GM12801 (cell line): ENCODE data around the gene LACRT.

Experiments
- TF ChIP-seq, protein P1 (sequence below): IDR thresholded peaks from one replicate; pipeline ENCODE4 v1.5.1; 2011; ENCODE audit warnings: control low read depth; ENCODE audit not compliant: insufficient read length; ENCODE audit errors: extremely low read depth

Gene LACRT

DNA sequence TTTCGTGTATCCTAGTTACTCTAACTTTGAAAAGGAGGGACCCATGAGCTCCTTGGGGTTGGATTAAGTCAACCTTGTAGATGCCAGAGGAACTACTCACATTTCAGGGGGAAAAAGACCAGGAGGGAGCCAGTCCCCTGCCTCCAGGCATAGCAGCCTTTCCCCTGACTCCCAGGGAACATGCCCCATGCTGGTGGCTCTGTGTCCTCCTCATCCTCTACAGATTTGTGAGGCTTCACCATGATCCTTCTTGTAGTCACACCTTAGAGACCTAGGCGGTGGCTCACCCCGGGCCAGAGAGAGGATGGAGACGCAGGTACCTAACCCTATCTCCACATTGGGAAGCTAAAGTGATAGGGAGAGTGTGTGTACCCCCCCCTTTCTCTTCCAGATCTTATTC, 30.3 kb downstream of the LACRT start:
- TF ChIP-seq, protein P1, sequence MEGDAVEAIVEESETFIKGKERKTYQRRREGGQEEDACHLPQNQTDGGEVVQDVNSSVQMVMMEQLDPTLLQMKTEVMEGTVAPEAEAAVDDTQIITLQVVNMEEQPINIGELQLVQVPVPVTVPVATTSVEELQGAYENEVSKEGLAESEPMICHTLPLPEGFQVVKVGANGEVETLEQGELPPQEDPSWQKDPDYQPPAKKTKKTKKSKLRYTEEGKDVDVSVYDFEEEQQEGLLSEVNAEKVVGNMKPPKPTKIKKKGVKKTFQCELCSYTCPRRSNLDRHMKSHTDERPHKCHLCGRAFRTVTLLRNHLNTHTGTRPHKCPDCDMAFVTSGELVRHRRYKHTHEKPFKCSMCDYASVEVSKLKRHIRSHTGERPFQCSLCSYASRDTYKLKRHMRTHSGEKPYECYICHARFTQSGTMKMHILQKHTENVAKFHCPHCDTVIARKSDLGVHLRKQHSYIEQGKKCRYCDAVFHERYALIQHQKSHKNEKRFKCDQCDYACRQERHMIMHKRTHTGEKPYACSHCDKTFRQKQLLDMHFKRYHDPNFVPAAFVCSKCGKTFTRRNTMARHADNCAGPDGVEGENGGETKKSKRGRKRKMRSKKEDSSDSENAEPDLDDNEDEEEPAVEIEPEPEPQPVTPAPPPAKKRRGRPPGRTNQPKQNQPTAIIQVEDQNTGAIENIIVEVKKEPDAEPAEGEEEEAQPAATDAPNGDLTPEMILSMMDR, result no peak

DNA sequence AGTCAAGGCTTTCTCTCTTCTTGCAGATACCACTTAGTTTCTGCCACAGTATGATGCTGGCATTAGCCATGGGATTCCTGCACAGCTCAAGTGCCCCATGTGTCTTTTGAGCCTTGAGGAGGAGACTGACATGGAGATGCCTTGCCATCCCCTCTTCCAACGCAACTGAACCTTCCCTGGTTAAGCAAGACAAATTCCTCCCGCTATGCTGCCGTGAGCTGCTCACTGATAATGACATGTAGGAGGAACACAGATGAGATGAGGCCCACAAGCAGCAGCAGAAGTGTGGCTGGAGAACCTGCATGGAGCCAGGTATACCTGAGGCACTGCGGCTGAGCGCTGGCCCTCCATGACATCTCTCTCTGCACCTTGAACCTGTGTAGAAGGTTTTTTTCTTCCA, 30.8 kb downstream of the LACRT start:
- TF ChIP-seq, protein P1, result no peak

DNA sequence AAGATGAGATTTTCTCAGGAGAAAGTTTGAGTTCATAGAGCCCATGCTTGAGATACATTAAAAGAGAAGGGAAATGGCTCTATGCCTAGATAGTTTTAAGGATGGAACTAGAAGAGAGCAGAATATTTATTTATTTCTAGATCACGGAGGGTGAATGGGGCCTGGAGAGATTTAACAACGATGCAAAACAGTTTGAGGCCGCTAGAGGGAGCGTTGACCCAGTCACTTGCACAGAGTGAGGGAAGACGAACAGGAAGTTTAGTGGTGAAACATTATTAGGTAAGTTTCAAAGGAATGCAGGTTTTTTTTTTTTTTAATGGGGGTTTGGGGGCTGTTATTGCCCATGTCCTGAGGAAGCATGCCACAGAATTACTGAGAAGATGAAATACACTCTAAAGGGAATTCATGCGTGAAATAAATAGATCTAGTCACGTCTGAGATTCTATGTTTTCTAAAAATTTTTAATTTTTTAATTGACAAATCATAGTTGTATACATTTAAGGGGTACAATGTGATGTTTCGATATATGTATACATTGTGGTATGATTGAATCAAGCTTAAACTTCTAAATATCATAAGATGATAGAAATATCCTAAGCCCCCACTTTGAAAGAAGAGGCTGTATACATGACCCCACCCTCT, 31.4 kb downstream of the LACRT start:
- TF ChIP-seq, protein P1, result no peak

DNA sequence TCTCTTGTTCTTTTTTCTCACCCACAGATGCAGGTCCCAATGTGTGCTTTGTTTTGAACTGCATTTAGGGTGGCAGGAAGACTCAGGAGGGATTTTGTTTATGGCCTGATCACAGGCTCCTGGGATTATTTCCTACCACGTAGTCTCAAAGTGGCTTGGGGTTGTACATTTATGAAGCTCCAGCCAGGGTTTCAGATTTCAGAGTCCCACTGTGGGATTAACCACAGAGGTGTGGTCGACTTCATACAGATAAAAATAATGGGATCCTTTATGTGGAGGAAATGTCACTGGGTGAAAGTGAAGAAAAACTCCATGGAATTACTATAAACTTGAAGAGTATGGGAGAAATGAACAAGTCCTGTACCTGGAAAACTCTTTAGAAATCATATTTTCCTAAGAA, 32.0 kb downstream of the LACRT start:
- TF ChIP-seq, protein P1, result no peak

DNA sequence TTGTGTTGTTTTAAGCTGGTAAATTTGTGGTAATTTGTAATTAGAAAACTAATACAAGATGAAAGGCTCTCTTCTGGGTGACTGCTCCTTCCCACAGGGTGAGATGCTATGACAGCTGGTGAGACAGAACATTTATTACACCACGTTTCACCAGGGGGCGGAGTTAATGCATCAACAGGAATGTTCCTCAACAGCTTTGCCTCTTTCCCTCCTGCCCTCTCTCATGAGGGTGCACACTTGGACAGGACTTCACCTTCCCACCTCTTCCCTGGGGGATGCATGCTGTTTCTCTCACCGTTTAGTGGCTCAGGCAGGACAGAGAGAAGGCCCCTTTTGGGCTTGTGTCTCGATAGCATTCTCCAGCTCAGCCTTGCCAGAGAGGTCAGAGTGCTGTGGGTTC, 32.9 kb downstream of the LACRT start:
- TF ChIP-seq, protein P1, result no peak

DNA sequence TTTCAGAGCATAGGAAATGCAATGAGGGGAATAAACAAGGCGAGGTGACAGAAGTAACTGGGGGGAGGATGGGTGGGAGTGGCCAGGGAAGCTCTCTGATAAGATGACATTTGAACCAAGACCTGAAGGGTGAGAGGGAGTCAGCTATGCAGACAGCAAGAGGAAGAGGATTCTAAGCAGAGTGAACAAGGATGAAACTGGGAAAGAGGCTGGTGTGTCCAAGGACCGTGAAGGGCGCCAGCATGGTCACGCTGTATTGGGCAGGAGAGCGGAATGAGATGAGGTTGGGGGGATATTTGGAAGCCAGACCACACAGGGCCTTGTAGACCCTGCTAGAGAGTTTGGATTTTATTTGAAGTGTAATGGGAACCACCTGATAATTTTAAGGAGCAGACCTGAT, 35.7 kb downstream of the LACRT start:
- TF ChIP-seq, protein P1, result no peak

DNA sequence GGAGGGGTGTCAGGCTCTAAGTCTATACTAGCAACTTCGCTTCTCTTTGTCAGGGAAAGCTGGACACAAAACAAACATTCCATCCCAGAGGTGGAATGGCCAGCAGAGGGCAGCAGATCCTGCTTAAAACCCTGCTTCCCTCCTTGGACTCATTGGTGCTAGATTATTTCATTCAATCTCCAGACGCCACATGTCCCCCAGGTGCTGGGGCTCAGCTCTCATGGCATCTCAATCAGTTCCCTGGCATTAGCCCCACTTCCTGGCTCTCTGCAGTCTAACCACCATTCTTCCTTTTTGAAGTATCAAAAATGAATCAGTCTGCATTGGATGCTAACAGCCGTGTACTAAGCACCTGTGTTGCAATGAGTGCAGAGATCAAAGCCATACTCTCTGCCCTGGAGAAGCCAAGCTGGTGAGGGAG, 38.2 kb downstream of the LACRT start:
- TF ChIP-seq, protein P1, result no peak

DNA sequence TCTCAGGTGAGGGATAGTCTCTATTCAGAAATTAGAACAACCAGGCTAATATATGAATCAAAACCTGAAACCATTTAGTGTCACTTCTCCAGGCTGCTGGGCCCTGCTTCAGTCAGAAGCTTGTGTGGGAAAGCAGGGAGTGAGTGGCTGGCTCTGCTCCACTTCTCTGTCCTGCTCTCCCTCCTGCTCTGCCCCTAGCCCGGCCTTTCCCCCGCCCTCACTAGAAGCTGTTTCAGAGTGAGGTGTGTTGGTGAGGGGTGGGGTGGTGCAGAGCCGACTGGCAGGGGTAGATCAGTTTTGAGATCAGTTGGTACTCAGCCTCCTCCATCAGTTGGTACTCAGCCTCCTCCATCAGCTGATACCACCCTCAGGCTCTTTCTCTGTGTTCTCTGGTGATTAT, 39.2 kb downstream of the LACRT start:
- TF ChIP-seq, protein P1, result no peak
